K562 (cell line): ENCODE results near the gene ZG16B. TPM values are rescaled to one million over a fixed set of nuclear protein-coding genes. Genes with fewer than 3 reads are reported as not detected.

Source experiments
- BRF1 ChIP-seq: IDR thresholded peaks from 3 replicates; pipeline ENCODE4 v1.6.1; 2011; ENCODE audit warnings: borderline replicate concordance, mild to moderate bottlenecking; ENCODE audit not compliant: insufficient read length; ENCODE audit errors: extremely low read depth
- CEBPG ChIP-seq, 3 experiments: fragments of 200-800 bp in 1 of 3; sonication (Bioruptor generic) in 1 of 3; sonication (generic) in 1 of 3; formaldehyde crosslinking in 1 of 3; IDR thresholded peaks in 2 of 3; conservative IDR thresholded peaks in 1 of 3; 2 replicates each; pipeline versions ENCODE4 v1.6.1 to v1.8.0; 2016 to 2022; ENCODE audit warnings: missing compliant biosample characterization in 2 of 3, missing genetic modification characterization in 2 of 3, mild to moderate bottlenecking in 1 of 3, missing genetic modification reagents in 1 of 3
- GATAD2A ChIP-seq: fragments of 450-650 bp; IDR thresholded peaks from 2 replicates; pipeline ENCODE4 v1.6.1; 2017
- JUN ChIP-seq, 2 experiments: sonication (generic) in 1 of 2; formaldehyde crosslinking in 1 of 2; IDR thresholded peaks; 2 replicates each; pipeline versions ENCODE4 v1.6.1 to v1.8.0; 2012 to 2022; ENCODE audit warnings: borderline replicate concordance in 2 of 2, mild to moderate bottlenecking in 2 of 2, improper control_type of control experiment in 1 of 2, low read depth in 1 of 2, low read length in 1 of 2, missing genetic modification reagents in 1 of 2
- MAFG ChIP-seq: fragments of 450-650 bp; conservative IDR thresholded peaks from 2 replicates; pipeline ENCODE4 v1.6.1; 2016; ENCODE audit warnings: missing genetic modification characterization, missing compliant biosample characterization
- MAZ ChIP-seq, 2 experiments: fragments of 450-650 bp in 1 of 2; sonication (generic) in 1 of 2; formaldehyde crosslinking; IDR thresholded peaks in 1 of 2; conservative IDR thresholded peaks in 1 of 2; 2 replicates each; pipeline versions ENCODE4 v1.4.0 to v1.5.0; 2020; ENCODE audit warnings: mild to moderate bottlenecking in 1 of 2, missing genetic modification reagents in 1 of 2
- MEIS2 ChIP-seq: fragments of 450-650 bp; IDR thresholded peaks from 2 replicates; pipeline ENCODE4 v1.6.1; 2014; ENCODE audit warnings: mild to moderate bottlenecking; ENCODE audit not compliant: partially characterized antibody
- NR2C1 ChIP-seq, 2 experiments: fragments of 450-650 bp; IDR thresholded peaks; 2 replicates each; pipeline ENCODE4 v1.6.1; 2017; ENCODE audit warnings: mild to moderate bottlenecking in 2 of 2, antibody characterized with exemption in 1 of 2, inconsistent platforms in 1 of 2, missing compliant biosample characterization in 1 of 2, missing genetic modification characterization in 1 of 2
- PHF20 ChIP-seq: fragments of 450-650 bp; IDR thresholded peaks from 2 replicates; pipeline ENCODE4 v1.6.1; 2018; ENCODE audit not compliant: partially characterized antibody
- SMAD3 ChIP-seq: fragments of 450-650 bp; formaldehyde crosslinking; conservative IDR thresholded peaks from 2 replicates; pipeline ENCODE4 v1.4.0; 2020; ENCODE audit warnings: mild to moderate bottlenecking
- SMARCE1 ChIP-seq: fragments of 450-650 bp; IDR thresholded peaks from 2 replicates; pipeline ENCODE4 v1.7.1; 2016; ENCODE audit warnings: mild to moderate bottlenecking
- SNRNP70 ChIP-seq: fragments of 200-400 bp; formaldehyde crosslinking; optimal IDR thresholded peaks from 2 replicates; pipeline ENCODE3; 2017; ENCODE audit warnings: low read depth, low read length
- SUPT5H ChIP-seq: fragments of 450-650 bp; IDR thresholded peaks from 2 replicates; pipeline ENCODE4 v1.6.1; 2016
- TOE1 ChIP-seq, 2 experiments: fragments of 450-650 bp in 1 of 2; sonication (generic) in 1 of 2; formaldehyde crosslinking in 1 of 2; IDR thresholded peaks; 2 replicates each; pipeline versions ENCODE4 v1.7.1 to v1.8.0; 2016 to 2022; ENCODE audit warnings: borderline replicate concordance in 2 of 2, mild to moderate bottlenecking in 2 of 2, antibody characterized with exemption in 1 of 2, inconsistent platforms in 1 of 2, low read depth in 1 of 2, missing genetic modification reagents in 1 of 2, moderate library complexity in 1 of 2
- ZEB2 ChIP-seq: fragments of 450-650 bp; IDR thresholded peaks from 2 replicates; pipeline ENCODE4 v1.6.1; 2016
- ZNF24 ChIP-seq: fragments of 450-650 bp; IDR thresholded peaks from 2 replicates; pipeline ENCODE4 v1.6.1; 2016
- polyA plus RNA-seq, 8 experiments: library from polyadenylated mRNA; depleted of rRNA in 4 of 8; stranded (reverse) in 5 of 8; unstranded in 3 of 8; fragments of >200 nt; fragmentation: Nextera tagmentation in 2 of 8; fragmentation: Illumina TruSeq in 1 of 8; extraction: Ambion mirVana in 2 of 8; extraction: Trizol in 1 of 8; gene quantifications; 2 replicates each; pipeline versions ENCODE4 v1.2.1 to v1.2.3, GENCODE V29; 2011 to 2014; ENCODE audit warnings: inconsistent platforms in 1 of 8, missing spikeins in 1 of 8
- total RNA-seq, 7 experiments: library from RNA; depleted of rRNA in 6 of 7; stranded (reverse); fragments of >200 nt in 6 of 7; fragmentation: Illumina TruSeq in 2 of 7; extraction: Trizol in 2 of 7; gene quantifications; 2 replicates each; pipeline versions ENCODE4 v1.2.1 to v1.2.3, GENCODE V29; 2011 to 2021; ENCODE audit warnings: low replicate concordance in 1 of 7
- TF ChIP-seq, protein P1 (sequence below): fragments of 450-650 bp; IDR thresholded peaks from 2 replicates; pipeline ENCODE4 v1.6.1; 2016; ENCODE audit warnings: low read depth, mild to moderate bottlenecking, moderate library complexity
- TF ChIP-seq, protein P2 (sequence below): fragments of 450-650 bp; IDR thresholded peaks from 2 replicates; pipeline ENCODE4 v1.6.1; 2014; ENCODE audit warnings: low read depth, mild to moderate bottlenecking, moderate library complexity, borderline replicate concordance
- TF ChIP-seq, protein P3 (sequence below): fragments of 200-800 bp; sonication (Bioruptor generic); IDR thresholded peaks from 2 replicates; pipeline ENCODE4 v1.6.1; 2017; ENCODE audit warnings: missing genetic modification characterization, missing compliant biosample characterization
- TF ChIP-seq, protein P4 (sequence below): IDR thresholded peaks from 2 replicates; pipeline ENCODE4 v1.6.1; 2014; ENCODE audit warnings: antibody characterized with exemption

ZG16B gene
- total and polyA plus RNA-seq, 9 of the 15 experiments (the other 6 are each of a cell fraction or from before 2014, with no cell fraction given) = 0.25 to 0.43 (median 0.34) TPM; not detected in 5

DNA sequence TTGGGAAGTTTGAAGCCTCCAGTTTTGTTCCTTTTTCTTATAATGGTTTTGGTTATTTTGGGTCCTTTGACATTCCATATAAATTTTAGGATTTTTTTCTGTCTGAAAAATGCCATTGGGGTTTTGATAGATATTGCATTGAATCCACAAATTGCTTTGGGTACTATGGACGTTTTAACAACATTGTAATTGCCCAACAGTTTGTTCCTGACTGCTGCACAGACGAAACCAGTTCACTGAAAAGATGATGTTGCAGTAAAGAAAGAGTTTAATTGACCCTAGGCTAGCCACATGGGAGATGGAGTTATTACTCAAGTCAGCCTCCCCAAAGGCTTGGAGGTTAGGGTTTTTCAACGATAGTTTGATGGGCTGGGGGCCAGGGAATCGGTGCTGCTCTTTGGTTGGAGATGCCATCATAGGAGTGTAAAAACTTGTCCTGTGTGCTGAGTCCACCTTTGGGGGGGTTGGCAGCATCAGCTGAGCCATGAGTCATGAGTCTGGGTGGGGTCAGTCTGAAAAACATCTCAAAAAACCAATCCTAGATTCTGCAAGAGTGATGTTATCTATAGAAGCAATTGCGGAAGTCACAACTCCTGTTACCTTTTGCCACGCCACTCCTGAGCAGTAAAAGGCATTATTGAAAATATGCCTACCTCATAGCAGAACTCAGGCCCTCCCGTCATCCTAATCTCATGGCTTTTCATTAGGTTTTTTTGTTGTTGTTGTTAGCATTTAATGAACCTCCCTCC is 34.5 kb upstream of the ZG16B start (continued):
- TF ChIP-seq TOE1 (IDR thresholded peaks at IDR 0.05; ENCODE audit: borderline replicate concordance) = peak; percentile 45; the same call in 1 of the 2 replicates
- TF ChIP-seq TOE1 (CRISPR knock-in tag; IDR thresholded peaks at IDR 0.05; ENCODE audit: borderline replicate concordance, low read depth) = no peak
- no peak for TF ChIP-seq MAZ (CRISPR knock-in tag; conservative IDR thresholded peaks at IDR 0.05 in 1 of 2, IDR thresholded peaks at IDR 0.05 in 1 of 2)
- TF ChIP-seq SMARCE1 = peak; percentile 78; the same call in 1 of the 2 replicates
- no peak for TF ChIP-seq CEBPG (CRISPR knock-in tag; IDR thresholded peaks at IDR 0.05)
- peak in 1 of 2 experiments; percentile 67; a peak in 2 of 4 replicates for TF ChIP-seq CEBPG (tag; conservative IDR thresholded peaks at IDR 0.05 in 1 of 2, IDR thresholded peaks at IDR 0.05 in 1 of 2)
- TF ChIP-seq, protein P1, sequence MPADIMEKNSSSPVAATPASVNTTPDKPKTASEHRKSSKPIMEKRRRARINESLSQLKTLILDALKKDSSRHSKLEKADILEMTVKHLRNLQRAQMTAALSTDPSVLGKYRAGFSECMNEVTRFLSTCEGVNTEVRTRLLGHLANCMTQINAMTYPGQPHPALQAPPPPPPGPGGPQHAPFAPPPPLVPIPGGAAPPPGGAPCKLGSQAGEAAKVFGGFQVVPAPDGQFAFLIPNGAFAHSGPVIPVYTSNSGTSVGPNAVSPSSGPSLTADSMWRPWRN = no peak
- TF ChIP-seq, protein P2, sequence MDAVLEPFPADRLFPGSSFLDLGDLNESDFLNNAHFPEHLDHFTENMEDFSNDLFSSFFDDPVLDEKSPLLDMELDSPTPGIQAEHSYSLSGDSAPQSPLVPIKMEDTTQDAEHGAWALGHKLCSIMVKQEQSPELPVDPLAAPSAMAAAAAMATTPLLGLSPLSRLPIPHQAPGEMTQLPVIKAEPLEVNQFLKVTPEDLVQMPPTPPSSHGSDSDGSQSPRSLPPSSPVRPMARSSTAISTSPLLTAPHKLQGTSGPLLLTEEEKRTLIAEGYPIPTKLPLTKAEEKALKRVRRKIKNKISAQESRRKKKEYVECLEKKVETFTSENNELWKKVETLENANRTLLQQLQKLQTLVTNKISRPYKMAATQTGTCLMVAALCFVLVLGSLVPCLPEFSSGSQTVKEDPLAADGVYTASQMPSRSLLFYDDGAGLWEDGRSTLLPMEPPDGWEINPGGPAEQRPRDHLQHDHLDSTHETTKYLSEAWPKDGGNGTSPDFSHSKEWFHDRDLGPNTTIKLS = 0 out of 2 replicates have a peak, but pooled peaks have one; percentile 19
- no peak for TF ChIP-seq SNRNP70
- no peak for TF ChIP-seq MAFG
- peak; percentile 22 for TF ChIP-seq MEIS2
- TF ChIP-seq BRF1 = no peak
- TF ChIP-seq JUN (IDR thresholded peaks at IDR 0.05; ENCODE audit: borderline replicate concordance, low read depth, low read length) = peak; percentile 90
- no peak for TF ChIP-seq JUN (CRISPR knock-in tag; IDR thresholded peaks at IDR 0.05; ENCODE audit: borderline replicate concordance)
- TF ChIP-seq, protein P3, sequence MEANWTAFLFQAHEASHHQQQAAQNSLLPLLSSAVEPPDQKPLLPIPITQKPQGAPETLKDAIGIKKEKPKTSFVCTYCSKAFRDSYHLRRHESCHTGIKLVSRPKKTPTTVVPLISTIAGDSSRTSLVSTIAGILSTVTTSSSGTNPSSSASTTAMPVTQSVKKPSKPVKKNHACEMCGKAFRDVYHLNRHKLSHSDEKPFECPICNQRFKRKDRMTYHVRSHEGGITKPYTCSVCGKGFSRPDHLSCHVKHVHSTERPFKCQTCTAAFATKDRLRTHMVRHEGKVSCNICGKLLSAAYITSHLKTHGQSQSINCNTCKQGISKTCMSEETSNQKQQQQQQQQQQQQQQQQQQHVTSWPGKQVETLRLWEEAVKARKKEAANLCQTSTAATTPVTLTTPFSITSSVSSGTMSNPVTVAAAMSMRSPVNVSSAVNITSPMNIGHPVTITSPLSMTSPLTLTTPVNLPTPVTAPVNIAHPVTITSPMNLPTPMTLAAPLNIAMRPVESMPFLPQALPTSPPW (CRISPR knock-in tag) = peak; percentile 70
- TF ChIP-seq, protein P4, sequence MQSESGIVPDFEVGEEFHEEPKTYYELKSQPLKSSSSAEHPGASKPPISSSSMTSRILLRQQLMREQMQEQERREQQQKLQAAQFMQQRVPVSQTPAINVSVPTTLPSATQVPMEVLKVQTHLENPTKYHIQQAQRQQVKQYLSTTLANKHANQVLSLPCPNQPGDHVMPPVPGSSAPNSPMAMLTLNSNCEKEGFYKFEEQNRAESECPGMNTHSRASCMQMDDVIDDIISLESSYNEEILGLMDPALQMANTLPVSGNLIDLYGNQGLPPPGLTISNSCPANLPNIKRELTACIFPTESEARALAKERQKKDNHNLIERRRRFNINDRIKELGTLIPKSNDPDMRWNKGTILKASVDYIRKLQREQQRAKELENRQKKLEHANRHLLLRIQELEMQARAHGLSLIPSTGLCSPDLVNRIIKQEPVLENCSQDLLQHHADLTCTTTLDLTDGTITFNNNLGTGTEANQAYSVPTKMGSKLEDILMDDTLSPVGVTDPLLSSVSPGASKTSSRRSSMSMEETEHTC = peak; percentile 78; the same call in 1 of the 2 replicates
- TF ChIP-seq ZEB2 = no peak
- TF ChIP-seq SMAD3 = no peak
- no peak for TF ChIP-seq GATAD2A
- TF ChIP-seq NR2C1 (IDR thresholded peaks at IDR 0.05) = no peak
- TF ChIP-seq NR2C1 (tag; IDR thresholded peaks at IDR 0.05) = no peak
- TF ChIP-seq SUPT5H = no peak
- no peak for TF ChIP-seq PHF20
- no peak for TF ChIP-seq ZNF24
